Measurements from ENCODE around the gene RUBCN. TPM values are rescaled to one million over a fixed set of nuclear protein-coding genes. Genes with fewer than 3 reads are reported as not detected.
"Not testable (repeated sequence)": the region's sequence is repeated elsewhere in the genome, so short reads cannot be mapped to it uniquely, and the experiment has no call there.

The RUBCN gene
- total and polyA plus RNA-seq, 2 experiments from 2014 or later = 15.4 to 46.2 TPM

- not testable (repeated sequence) for H3K4me3 ChIP-seq; H3K4me1 ChIP-seq (ENCODE audit: low read depth); H3K27me3 ChIP-seq; DNase-seq (ENCODE audit: low read depth in 1 of 2, low spot score in 1 of 2); H3K27ac ChIP-seq; H3K36me3 ChIP-seq; H3K9me3 ChIP-seq (ENCODE audit: low read depth)
Measured at GRCh38 chr3:197647649-197648048, 89.1 kb downstream of the RUBCN start.

GRCh38 chr3:197647191-197647590 is 89.5 kb downstream of the RUBCN start:
- not testable (repeated sequence) for DNase-seq (ENCODE audit: low read depth in 1 of 2, low spot score in 1 of 2); H3K27ac ChIP-seq; H3K4me3 ChIP-seq; H3K9me3 ChIP-seq (ENCODE audit: low read depth); H3K27me3 ChIP-seq; H3K4me1 ChIP-seq (ENCODE audit: low read depth); H3K36me3 ChIP-seq

GRCh38 chr3:197646294-197646693 is 90.4 kb downstream of the RUBCN start:
- DNase-seq (ENCODE audit: low read depth in 1 of 2, low spot score in 1 of 2); H3K36me3 ChIP-seq; H3K4me1 ChIP-seq (ENCODE audit: low read depth); H3K27me3 ChIP-seq; H3K4me3 ChIP-seq; H3K9me3 ChIP-seq (ENCODE audit: low read depth); H3K27ac ChIP-seq: not testable (repeated sequence)

- not testable (repeated sequence) for H3K4me3 ChIP-seq; H3K27me3 ChIP-seq; H3K36me3 ChIP-seq; H3K27ac ChIP-seq; H3K4me1 ChIP-seq (ENCODE audit: low read depth); H3K9me3 ChIP-seq (ENCODE audit: low read depth); DNase-seq (ENCODE audit: low read depth in 1 of 2, low spot score in 1 of 2)
Measured at GRCh38 chr3:197637556-197637955, 99.1 kb downstream of the RUBCN start.

- H3K9me3 ChIP-seq (ENCODE audit: low read depth); H3K27me3 ChIP-seq; H3K4me1 ChIP-seq (ENCODE audit: low read depth); DNase-seq (ENCODE audit: low read depth in 1 of 2, low spot score in 1 of 2); H3K4me3 ChIP-seq; H3K36me3 ChIP-seq; H3K27ac ChIP-seq: not testable (repeated sequence)
- peak; percentile 38 for TF ChIP-seq CTCF (IDR thresholded peaks at IDR 0.05; ENCODE audit: low read depth, low read length)
Measured at GRCh38 chr3:197631989-197632388, 104.7 kb downstream of the RUBCN start.

GRCh38 chr3:197630766-197631165 is 105.9 kb downstream of the RUBCN start:
- H3K4me1 ChIP-seq (ENCODE audit: low read depth); H3K4me3 ChIP-seq; H3K36me3 ChIP-seq; H3K9me3 ChIP-seq (ENCODE audit: low read depth); H3K27ac ChIP-seq; H3K27me3 ChIP-seq; DNase-seq (ENCODE audit: low read depth in 1 of 2, low spot score in 1 of 2): not testable (repeated sequence)

GRCh38 chr3:197629286-197629685 is 107.4 kb downstream of the RUBCN start:
- DNase-seq (ENCODE audit: low read depth in 1 of 2, low spot score in 1 of 2); H3K4me3 ChIP-seq; H3K4me1 ChIP-seq (ENCODE audit: low read depth); H3K9me3 ChIP-seq (ENCODE audit: low read depth); H3K27me3 ChIP-seq; H3K27ac ChIP-seq; H3K36me3 ChIP-seq: not testable (repeated sequence)

GRCh38 chr3:197627772-197628523 is 108.8 kb downstream of the RUBCN start:
- not testable (repeated sequence) for H3K4me1 ChIP-seq (ENCODE audit: low read depth); H3K27me3 ChIP-seq; H3K9me3 ChIP-seq (ENCODE audit: low read depth); H3K36me3 ChIP-seq
- Histone ChIP-seq H3K4me3 (peak overlapping the region; percentile 62), H3K27ac (peak overlapping the region; percentile 55)
- DNase-seq (ENCODE audit: low read depth in 1 of 2, low spot score in 1 of 2) = peak; percentile 78 to 88

GRCh38 chr3:197627158-197627771 is 109.4 kb downstream of the RUBCN start:
- not testable (repeated sequence) for H3K36me3 ChIP-seq; DNase-seq (ENCODE audit: low read depth in 1 of 2, low spot score in 1 of 2); H3K4me1 ChIP-seq (ENCODE audit: low read depth); H3K27ac ChIP-seq; H3K9me3 ChIP-seq (ENCODE audit: low read depth); H3K27me3 ChIP-seq
- H3K4me3 ChIP-seq = peak overlapping the region; percentile 62

- DNase-seq (ENCODE audit: low read depth in 1 of 2, low spot score in 1 of 2); H3K27me3 ChIP-seq; H3K36me3 ChIP-seq; H3K27ac ChIP-seq; H3K4me1 ChIP-seq (ENCODE audit: low read depth); H3K9me3 ChIP-seq (ENCODE audit: low read depth): not testable (repeated sequence)
- peak overlapping the region; percentile 31 for H3K4me3 ChIP-seq
Measured at GRCh38 chr3:197626404-197627157, 110.1 kb downstream of the RUBCN start.

GRCh38 chr3:197621478-197621877 is 115.2 kb downstream of the RUBCN start:
- peaks cover 20% of the 10 kb centered on the region for H3K36me3 ChIP-seq
- H3K9me3 ChIP-seq (ENCODE audit: low read depth); H3K27ac ChIP-seq; DNase-seq (ENCODE audit: low read depth in 1 of 2, low spot score in 1 of 2); H3K4me3 ChIP-seq; H3K4me1 ChIP-seq (ENCODE audit: low read depth); H3K27me3 ChIP-seq: not testable (repeated sequence)

All from cardiac muscle cell (in vitro differentiated cells and primary cell).